ENCODE data around the gene ERN2. TPM values are rescaled to one million over a fixed set of nuclear protein-coding genes. Genes with fewer than 3 reads are reported as not detected.

The ERN2 gene
- total and polyA plus RNA-seq, 2 of the 13 experiments (the other 11 are each of a cell fraction or from before 2014, with no cell fraction given) = 2.2 to 3.5 TPM

DNA sequence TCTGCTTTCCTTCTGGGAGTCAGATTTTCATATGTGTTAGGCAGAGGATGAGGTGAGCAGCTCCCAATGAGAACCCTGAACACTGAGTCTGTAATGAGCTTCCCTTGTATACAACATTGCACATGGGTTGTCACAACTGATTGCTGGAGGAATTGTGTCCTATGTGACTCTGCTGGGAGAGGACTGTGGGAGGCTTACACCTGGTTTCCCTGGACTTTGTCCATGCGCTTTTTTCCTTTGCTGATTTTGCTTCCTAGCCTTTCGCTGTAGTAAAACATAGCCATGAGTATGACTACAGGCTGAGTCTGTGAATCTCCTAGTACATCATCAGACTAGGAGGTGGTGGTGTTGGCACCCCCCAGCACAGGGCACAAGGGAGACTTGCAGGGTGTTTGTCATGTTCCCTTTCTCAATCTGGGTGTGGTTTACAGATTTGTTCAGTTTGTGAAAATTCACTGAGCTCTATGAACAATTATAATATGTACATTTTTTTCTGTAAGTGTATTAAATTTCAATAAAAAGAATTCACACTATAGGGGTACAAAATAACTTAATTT lies 36.0 kb downstream of the ERN2 start (continued):
- TF ChIP-seq, protein P1, sequence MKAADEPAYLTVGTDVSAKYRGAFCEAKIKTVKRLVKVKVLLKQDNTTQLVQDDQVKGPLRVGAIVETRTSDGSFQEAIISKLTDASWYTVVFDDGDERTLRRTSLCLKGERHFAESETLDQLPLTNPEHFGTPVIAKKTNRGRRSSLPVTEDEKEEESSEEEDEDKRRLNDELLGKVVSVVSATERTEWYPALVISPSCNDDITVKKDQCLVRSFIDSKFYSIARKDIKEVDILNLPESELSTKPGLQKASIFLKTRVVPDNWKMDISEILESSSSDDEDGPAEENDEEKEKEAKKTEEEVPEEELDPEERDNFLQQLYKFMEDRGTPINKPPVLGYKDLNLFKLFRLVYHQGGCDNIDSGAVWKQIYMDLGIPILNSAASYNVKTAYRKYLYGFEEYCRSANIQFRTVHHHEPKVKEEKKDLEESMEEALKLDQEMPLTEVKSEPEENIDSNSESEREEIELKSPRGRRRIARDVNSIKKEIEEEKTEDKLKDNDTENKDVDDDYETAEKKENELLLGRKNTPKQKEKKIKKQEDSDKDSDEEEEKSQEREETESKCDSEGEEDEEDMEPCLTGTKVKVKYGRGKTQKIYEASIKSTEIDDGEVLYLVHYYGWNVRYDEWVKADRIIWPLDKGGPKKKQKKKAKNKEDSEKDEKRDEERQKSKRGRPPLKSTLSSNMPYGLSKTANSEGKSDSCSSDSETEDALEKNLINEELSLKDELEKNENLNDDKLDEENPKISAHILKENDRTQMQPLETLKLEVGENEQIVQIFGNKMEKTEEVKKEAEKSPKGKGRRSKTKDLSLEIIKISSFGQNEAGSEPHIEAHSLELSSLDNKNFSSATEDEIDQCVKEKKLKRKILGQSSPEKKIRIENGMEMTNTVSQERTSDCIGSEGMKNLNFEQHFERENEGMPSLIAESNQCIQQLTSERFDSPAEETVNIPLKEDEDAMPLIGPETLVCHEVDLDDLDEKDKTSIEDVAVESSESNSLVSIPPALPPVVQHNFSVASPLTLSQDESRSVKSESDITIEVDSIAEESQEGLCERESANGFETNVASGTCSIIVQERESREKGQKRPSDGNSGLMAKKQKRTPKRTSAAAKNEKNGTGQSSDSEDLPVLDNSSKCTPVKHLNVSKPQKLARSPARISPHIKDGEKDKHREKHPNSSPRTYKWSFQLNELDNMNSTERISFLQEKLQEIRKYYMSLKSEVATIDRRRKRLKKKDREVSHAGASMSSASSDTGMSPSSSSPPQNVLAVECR (CRISPR knock-in tag; IDR thresholded peaks at IDR 0.05; ENCODE audit: borderline replicate concordance) = peak; percentile 25; the same call in 1 of the 2 replicates
- TF ChIP-seq, protein P2, sequence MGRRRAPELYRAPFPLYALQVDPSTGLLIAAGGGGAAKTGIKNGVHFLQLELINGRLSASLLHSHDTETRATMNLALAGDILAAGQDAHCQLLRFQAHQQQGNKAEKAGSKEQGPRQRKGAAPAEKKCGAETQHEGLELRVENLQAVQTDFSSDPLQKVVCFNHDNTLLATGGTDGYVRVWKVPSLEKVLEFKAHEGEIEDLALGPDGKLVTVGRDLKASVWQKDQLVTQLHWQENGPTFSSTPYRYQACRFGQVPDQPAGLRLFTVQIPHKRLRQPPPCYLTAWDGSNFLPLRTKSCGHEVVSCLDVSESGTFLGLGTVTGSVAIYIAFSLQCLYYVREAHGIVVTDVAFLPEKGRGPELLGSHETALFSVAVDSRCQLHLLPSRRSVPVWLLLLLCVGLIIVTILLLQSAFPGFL (CRISPR knock-in tag; IDR thresholded peaks at IDR 0.05) = no peak
- TF ChIP-seq, protein P3, sequence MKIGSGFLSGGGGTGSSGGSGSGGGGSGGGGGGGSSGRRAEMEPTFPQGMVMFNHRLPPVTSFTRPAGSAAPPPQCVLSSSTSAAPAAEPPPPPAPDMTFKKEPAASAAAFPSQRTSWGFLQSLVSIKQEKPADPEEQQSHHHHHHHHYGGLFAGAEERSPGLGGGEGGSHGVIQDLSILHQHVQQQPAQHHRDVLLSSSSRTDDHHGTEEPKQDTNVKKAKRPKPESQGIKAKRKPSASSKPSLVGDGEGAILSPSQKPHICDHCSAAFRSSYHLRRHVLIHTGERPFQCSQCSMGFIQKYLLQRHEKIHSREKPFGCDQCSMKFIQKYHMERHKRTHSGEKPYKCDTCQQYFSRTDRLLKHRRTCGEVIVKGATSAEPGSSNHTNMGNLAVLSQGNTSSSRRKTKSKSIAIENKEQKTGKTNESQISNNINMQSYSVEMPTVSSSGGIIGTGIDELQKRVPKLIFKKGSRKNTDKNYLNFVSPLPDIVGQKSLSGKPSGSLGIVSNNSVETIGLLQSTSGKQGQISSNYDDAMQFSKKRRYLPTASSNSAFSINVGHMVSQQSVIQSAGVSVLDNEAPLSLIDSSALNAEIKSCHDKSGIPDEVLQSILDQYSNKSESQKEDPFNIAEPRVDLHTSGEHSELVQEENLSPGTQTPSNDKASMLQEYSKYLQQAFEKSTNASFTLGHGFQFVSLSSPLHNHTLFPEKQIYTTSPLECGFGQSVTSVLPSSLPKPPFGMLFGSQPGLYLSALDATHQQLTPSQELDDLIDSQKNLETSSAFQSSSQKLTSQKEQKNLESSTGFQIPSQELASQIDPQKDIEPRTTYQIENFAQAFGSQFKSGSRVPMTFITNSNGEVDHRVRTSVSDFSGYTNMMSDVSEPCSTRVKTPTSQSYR (CRISPR knock-in tag; IDR thresholded peaks at IDR 0.05; ENCODE audit: borderline replicate concordance) = no peak
- TF ChIP-seq ZNF335 (CRISPR knock-in tag; IDR thresholded peaks at IDR 0.05) (no peak), ZC3H13 (CRISPR knock-in tag; IDR thresholded peaks at IDR 0.05) (0 out of 2 replicates have a peak, but pooled peaks have one; percentile 31), ZNF83 (CRISPR knock-in tag; IDR thresholded peaks at IDR 0.05; ENCODE audit: borderline replicate concordance) (no peak), ZNF780A (CRISPR knock-in tag; IDR thresholded peaks at IDR 0.05) (no peak), BRD4 (CRISPR knock-in tag; IDR thresholded peaks at IDR 0.05) (no peak), ZNF761 (CRISPR knock-in tag; conservative IDR thresholded peaks at IDR 0.05) (no peak)
- TF ChIP-seq, protein P4, sequence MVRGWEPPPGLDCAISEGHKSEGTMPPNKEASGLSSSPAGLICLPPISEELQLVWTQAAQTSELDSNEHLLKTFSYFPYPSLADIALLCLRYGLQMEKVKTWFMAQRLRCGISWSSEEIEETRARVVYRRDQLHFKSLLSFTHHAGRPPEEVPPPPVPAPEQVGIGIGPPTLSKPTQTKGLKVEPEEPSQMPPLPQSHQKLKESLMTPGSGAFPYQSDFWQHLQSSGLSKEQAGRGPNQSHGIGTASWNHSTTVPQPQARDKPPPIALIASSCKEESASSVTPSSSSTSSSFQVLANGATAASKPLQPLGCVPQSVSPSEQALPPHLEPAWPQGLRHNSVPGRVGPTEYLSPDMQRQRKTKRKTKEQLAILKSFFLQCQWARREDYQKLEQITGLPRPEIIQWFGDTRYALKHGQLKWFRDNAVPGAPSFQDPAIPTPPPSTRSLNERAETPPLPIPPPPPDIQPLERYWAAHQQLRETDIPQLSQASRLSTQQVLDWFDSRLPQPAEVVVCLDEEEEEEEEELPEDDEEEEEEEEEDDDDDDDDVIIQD (CRISPR knock-in tag; IDR thresholded peaks at IDR 0.05; ENCODE audit: low read depth) = no peak
- TF ChIP-seq, protein P5, sequence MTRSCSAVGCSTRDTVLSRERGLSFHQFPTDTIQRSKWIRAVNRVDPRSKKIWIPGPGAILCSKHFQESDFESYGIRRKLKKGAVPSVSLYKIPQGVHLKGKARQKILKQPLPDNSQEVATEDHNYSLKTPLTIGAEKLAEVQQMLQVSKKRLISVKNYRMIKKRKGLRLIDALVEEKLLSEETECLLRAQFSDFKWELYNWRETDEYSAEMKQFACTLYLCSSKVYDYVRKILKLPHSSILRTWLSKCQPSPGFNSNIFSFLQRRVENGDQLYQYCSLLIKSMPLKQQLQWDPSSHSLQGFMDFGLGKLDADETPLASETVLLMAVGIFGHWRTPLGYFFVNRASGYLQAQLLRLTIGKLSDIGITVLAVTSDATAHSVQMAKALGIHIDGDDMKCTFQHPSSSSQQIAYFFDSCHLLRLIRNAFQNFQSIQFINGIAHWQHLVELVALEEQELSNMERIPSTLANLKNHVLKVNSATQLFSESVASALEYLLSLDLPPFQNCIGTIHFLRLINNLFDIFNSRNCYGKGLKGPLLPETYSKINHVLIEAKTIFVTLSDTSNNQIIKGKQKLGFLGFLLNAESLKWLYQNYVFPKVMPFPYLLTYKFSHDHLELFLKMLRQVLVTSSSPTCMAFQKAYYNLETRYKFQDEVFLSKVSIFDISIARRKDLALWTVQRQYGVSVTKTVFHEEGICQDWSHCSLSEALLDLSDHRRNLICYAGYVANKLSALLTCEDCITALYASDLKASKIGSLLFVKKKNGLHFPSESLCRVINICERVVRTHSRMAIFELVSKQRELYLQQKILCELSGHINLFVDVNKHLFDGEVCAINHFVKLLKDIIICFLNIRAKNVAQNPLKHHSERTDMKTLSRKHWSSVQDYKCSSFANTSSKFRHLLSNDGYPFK (CRISPR knock-in tag; IDR thresholded peaks at IDR 0.05; ENCODE audit: borderline replicate concordance) = no peak
- TF ChIP-seq, protein P6, sequence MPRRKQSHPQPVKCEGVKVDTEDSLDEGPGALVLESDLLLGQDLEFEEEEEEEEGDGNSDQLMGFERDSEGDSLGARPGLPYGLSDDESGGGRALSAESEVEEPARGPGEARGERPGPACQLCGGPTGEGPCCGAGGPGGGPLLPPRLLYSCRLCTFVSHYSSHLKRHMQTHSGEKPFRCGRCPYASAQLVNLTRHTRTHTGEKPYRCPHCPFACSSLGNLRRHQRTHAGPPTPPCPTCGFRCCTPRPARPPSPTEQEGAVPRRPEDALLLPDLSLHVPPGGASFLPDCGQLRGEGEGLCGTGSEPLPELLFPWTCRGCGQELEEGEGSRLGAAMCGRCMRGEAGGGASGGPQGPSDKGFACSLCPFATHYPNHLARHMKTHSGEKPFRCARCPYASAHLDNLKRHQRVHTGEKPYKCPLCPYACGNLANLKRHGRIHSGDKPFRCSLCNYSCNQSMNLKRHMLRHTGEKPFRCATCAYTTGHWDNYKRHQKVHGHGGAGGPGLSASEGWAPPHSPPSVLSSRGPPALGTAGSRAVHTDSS (CRISPR knock-in tag; conservative IDR thresholded peaks at IDR 0.05) = no peak

All from HepG2 (cell line).